H1 (cell line): Measurements from ENCODE around the gene SPSB1. TPM values are rescaled to one million over a fixed set of nuclear protein-coding genes. Genes with fewer than 3 reads are reported as not detected.

Experiments used
- NANOG ChIP-seq: IDR thresholded peaks from 2 replicates; pipeline ENCODE4 v1.6.1; 2011; ENCODE audit warnings: low read length, low read depth, mild to moderate bottlenecking, inconsistent platforms; ENCODE audit not compliant: insufficient read depth, poor library complexity, severe bottlenecking
- RNF2 ChIP-seq: fragments of 200-900, 300-1000 bp; sonication (generic); IDR thresholded peaks from 2 replicates; pipeline ENCODE4 v1.7.1; 2016; ENCODE audit warnings: borderline replicate concordance, low read depth, mild to moderate bottlenecking, antibody characterized with exemption, low read length; ENCODE audit not compliant: poor library complexity, severe bottlenecking; ENCODE audit errors: missing control alignments
- polyA plus RNA-seq, 7 experiments: library from polyadenylated mRNA; depleted of rRNA in 3 of 7; stranded (reverse) in 5 of 7; unstranded in 2 of 7; fragments of >200 nt in 5 of 7; fragments of 200-250 nt in 2 of 7; gene quantifications; 1 replicate in 5 of 7; 2 replicates in 1 of 7; 4 replicates in 1 of 7; pipeline versions ENCODE4 v1.2.1 to v1.2.3, GENCODE V29; 2011 to 2013; ENCODE audit warnings: missing spikeins in 2 of 7, mixed read lengths in 2 of 7
- total RNA-seq: library from RNA; stranded (reverse); fragmentation: NEBNext Ultra II Directional; extraction: Animal tissue kit (Norgen Biotek cat#: 25700); gene quantifications from 2 replicates; pipeline ENCODE4 v1.2.1, GENCODE V29; 2021

Gene SPSB1
- total and polyA plus RNA-seq, 2 of the 8 experiments (the other 6 are each of a cell fraction or from before 2014, with no cell fraction given): 5.3 to 6.4 TPM

DNA sequence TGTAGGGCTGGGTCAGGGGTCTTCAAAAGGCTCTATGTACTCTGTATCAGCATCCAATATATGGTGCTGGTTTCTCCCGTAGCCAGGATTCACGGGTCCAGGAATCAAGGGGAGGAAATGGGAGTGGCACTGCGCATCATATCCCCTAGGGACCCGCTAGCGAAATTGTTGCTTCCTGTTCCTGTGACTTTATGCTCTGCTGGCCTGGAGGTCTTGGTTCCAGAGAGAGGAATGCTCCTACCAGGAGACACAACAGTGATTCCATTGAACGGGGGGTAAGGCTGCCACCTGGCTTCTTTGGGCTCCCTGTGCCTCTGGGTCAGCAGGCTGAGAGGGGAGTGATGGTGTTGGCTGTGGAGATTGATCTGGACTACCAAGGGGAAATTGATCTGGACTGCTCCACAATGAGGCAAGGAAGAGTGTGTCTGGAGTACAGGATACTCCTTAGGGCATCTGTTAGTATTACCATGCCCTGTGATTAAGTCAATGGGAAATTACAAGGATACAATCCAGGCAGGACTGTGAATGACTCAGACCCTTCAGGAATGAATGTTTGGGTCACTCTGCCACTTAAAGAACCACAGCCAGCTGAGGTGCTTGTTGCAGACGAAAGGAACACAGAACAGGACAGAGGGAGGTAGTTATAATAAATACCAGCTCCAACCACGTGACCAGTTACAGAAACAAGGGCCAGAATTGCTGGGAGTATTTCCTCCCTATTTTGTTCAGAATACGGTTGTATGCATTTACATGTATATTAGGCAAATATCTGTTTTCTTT lies 10.2 kb downstream of the SPSB1 start (continued):
- no peak for TF ChIP-seq RNF2
- no peak for TF ChIP-seq NANOG
